DND-41 (cell line): ENCODE measurements around the gene TXNRD1.

Experiments
- ATAC-seq: fragments of 200-7000 bp; cut with Tn5 transposase; 3 replicates; pipeline ENCODE4 v1.9.1; 2021; ENCODE audit warnings: low read depth; ENCODE audit not compliant: insufficient read depth
- DNase-seq: peaks from one replicate; pipeline ENCODE4 v3.0.0-alpha.2; 2020
- H2AFZ ChIP-seq: 2 replicates; pipeline ENCODE4 v1.6.0; 2012; ENCODE audit warnings: low read depth, low read length
- H3K27ac ChIP-seq: 2 replicates; pipeline ENCODE4 v1.5.1; 2012; ENCODE audit warnings: low read length, inconsistent platforms
- H3K27me3 ChIP-seq: fragments of 200-600 bp; sonication (generic); 2 replicates; pipeline ENCODE4 v1.6.0; 2012; ENCODE audit warnings: low read length, mild to moderate bottlenecking, inconsistent platforms; ENCODE audit not compliant: insufficient read depth, poor library complexity
- H3K36me3 ChIP-seq: 2 replicates; pipeline ENCODE4 v1.5.1; 2012; ENCODE audit warnings: low read length, inconsistent platforms; ENCODE audit not compliant: insufficient read depth
- H3K4me1 ChIP-seq: 2 replicates; pipeline ENCODE4 v1.5.1; 2012; ENCODE audit warnings: mild to moderate bottlenecking, low read length; ENCODE audit not compliant: insufficient read depth
- H3K4me2 ChIP-seq: 2 replicates; pipeline ENCODE4 v1.6.0; 2012; ENCODE audit warnings: mild to moderate bottlenecking, moderate library complexity, low read length, inconsistent platforms; ENCODE audit not compliant: insufficient read depth
- H3K4me3 ChIP-seq, 2 experiments: fragments of 200-600 bp in 1 of 2; shearing (Covaris generic) in 1 of 2; 2 replicates each; pipeline ENCODE4 v1.5.1; 2012 to 2016; ENCODE audit warnings: inconsistent platforms in 2 of 2, low read length in 2 of 2, mild to moderate bottlenecking in 2 of 2, low read depth in 1 of 2, moderate library complexity in 1 of 2
- H3K79me2 ChIP-seq: 2 replicates; pipeline ENCODE4 v1.6.0; 2012; ENCODE audit warnings: low read length, inconsistent platforms; ENCODE audit not compliant: insufficient read depth
- H3K9ac ChIP-seq: 2 replicates; pipeline ENCODE4 v1.6.0; 2012; ENCODE audit warnings: low read depth, mild to moderate bottlenecking, inconsistent platforms, low read length, moderate library complexity
- H3K9me3 ChIP-seq: 2 replicates; pipeline ENCODE4 v1.5.1; 2012; ENCODE audit warnings: low read length, moderate library complexity, mild to moderate bottlenecking, inconsistent platforms; ENCODE audit not compliant: insufficient read depth, severe bottlenecking
- H4K20me1 ChIP-seq: 2 replicates; pipeline ENCODE4 v1.6.0; 2012; ENCODE audit warnings: low read length; ENCODE audit not compliant: insufficient read depth
- EZH2 ChIP-seq: IDR thresholded peaks from 3 replicates; pipeline ENCODE4 v1.6.1; 2012; ENCODE audit warnings: borderline replicate concordance, low read depth, mild to moderate bottlenecking, moderate library complexity, low read length, inconsistent platforms; ENCODE audit not compliant: severe bottlenecking
- TF ChIP-seq, protein P1 (sequence below): IDR thresholded peaks from 2 replicates; pipeline ENCODE4 v1.5.1; 2012; ENCODE audit warnings: borderline replicate concordance, low read length, moderate library complexity, mild to moderate bottlenecking; ENCODE audit not compliant: poor library complexity, severe bottlenecking; ENCODE audit errors: extremely low read depth

The TXNRD1 gene

DNA sequence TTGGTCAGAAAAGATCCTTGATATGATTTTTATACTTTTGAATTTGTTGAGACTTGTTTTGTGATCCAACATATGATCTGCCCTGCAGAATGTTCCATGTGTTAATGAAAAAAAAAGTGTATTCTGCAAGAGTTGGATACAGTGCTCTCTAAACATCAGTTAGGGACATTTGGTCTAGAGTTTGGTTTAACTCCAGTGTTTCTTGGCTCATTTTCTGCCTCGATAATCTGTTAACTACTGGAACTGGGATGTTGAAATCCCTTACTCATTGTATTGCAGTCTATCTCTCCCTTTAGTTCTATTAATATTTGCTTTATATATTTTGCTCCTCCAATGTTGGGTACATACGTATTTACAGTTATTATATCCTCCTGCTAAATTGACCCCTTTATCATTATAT is 18.3 kb upstream of the TXNRD1 start:
- TF ChIP-seq, protein P1, sequence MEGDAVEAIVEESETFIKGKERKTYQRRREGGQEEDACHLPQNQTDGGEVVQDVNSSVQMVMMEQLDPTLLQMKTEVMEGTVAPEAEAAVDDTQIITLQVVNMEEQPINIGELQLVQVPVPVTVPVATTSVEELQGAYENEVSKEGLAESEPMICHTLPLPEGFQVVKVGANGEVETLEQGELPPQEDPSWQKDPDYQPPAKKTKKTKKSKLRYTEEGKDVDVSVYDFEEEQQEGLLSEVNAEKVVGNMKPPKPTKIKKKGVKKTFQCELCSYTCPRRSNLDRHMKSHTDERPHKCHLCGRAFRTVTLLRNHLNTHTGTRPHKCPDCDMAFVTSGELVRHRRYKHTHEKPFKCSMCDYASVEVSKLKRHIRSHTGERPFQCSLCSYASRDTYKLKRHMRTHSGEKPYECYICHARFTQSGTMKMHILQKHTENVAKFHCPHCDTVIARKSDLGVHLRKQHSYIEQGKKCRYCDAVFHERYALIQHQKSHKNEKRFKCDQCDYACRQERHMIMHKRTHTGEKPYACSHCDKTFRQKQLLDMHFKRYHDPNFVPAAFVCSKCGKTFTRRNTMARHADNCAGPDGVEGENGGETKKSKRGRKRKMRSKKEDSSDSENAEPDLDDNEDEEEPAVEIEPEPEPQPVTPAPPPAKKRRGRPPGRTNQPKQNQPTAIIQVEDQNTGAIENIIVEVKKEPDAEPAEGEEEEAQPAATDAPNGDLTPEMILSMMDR, result no peak
- no peak for TF ChIP-seq EZH2
- Histone ChIP-seq H3K4me3 (no peak overlapping the region), H3K9me3 (peaks cover 8% of the 10 kb centered on the region), H4K20me1 (no peaks in the 10 kb centered on the region), H3K4me2 (no peak overlapping the region), H3K27ac (no peak overlapping the region), H3K79me2 (no peaks in the 10 kb centered on the region), H3K36me3 (no peaks in the 10 kb centered on the region), H2AFZ (no peak overlapping the region), H3K27me3 (peaks cover 3% of the 10 kb centered on the region), H3K9ac (no peak overlapping the region), H3K4me1 (no peaks in the 10 kb centered on the region)
- DNase-seq (no peak), ATAC-seq (no peak)

- Histone ChIP-seq H3K79me2 (no peaks in the 10 kb centered on the region), H3K4me2 (no peak overlapping the region), H4K20me1 (no peaks in the 10 kb centered on the region), H3K9ac (no peak overlapping the region), H3K27ac (no peak overlapping the region), H3K9me3 (peaks cover 8% of the 10 kb centered on the region), H3K4me3 (no peak overlapping the region), H2AFZ (no peak overlapping the region), H3K27me3 (no peaks in the 10 kb centered on the region), H3K4me1 (no peaks in the 10 kb centered on the region), H3K36me3 (no peaks in the 10 kb centered on the region)
- no peak for ATAC-seq
- no peak for DNase-seq
- TF ChIP-seq, protein P1, result no peak
- no peak for TF ChIP-seq EZH2
These were observed 15.6 kb upstream of the TXNRD1 start for GRCh38 chr12:104199964-104200363.

- no peaks in the 10 kb centered on the region for H3K79me2 ChIP-seq
- no peaks in the 10 kb centered on the region for H3K4me1 ChIP-seq
- TF ChIP-seq, protein P1, result peak; percentile 93
- TF ChIP-seq EZH2, result no peak
- ATAC-seq (peak; percentile 86), DNase-seq (peak; percentile 55)
- H3K27ac ChIP-seq, result no peak overlapping the region
- no peak overlapping the region for H3K9ac ChIP-seq
- H3K4me3 ChIP-seq, result no peak overlapping the region
- H3K36me3 ChIP-seq, result no peaks in the 10 kb centered on the region
- H3K9me3 ChIP-seq, result peaks cover 8% of the 10 kb centered on the region
- no peaks in the 10 kb centered on the region for H3K27me3 ChIP-seq
- H2AFZ ChIP-seq, result no peak overlapping the region
- H3K4me2 ChIP-seq, result no peak overlapping the region
- H4K20me1 ChIP-seq, result no peaks in the 10 kb centered on the region
These were observed 14.2 kb upstream of the TXNRD1 start for GRCh38 chr12:104201238-104202001.
